ENCODE data around the gene WDR83. TPM values are rescaled to one million over a fixed set of nuclear protein-coding genes. Genes with fewer than 3 reads are reported as not detected.

The WDR83 gene
- total RNA-seq, 2 donors from 2014 or later, result 18.8 to 26.2 TPM

GRCh38 chr19:12720851-12721655 lies 54.4 kb downstream of the WDR83 start:
- WGBS, 2 experiments (ENCODE audit: insufficient coverage in 1 of 2, insufficient read length in 1 of 2), result 33 to 40% methylated on average over 47 to 59 of the region's 59 CpGs
- peak overlapping the region; percentile 77 for H3K9ac ChIP-seq (ENCODE audit: extremely low read depth, low read length, poor library complexity, severe bottlenecking)
- H3K27ac ChIP-seq (ENCODE audit: low read depth, low read length), result peak overlapping the region; percentile 92
- peak; percentile 59 for DNase-seq
- no peaks in the 10 kb centered on the region for H3K4me1 ChIP-seq (ENCODE audit: control insufficient read depth, insufficient read depth, low read length)
- Mint-ChIP-seq H3K36me3 (ENCODE audit: low read depth) (peaks cover 28% of the 10 kb centered on the region), H3K9me3 (no peaks in the 10 kb centered on the region), H3K27me3 (ENCODE audit: insufficient read depth) (no peaks in the 10 kb centered on the region), H3K27ac (peak overlapping the region; percentile 99), H3K4me1 (peaks cover 15% of the 10 kb centered on the region), H3K4me3 (peak overlapping the region; percentile 95)
- no peak for TF ChIP-seq CTCF (conservative IDR thresholded peaks at IDR 0.05)
- no peaks in the 10 kb centered on the region for H3K27me3 ChIP-seq (ENCODE audit: control insufficient read depth, insufficient read depth, low read length, poor library complexity, severe bottlenecking)
- H3K4me3 ChIP-seq (ENCODE audit: low read length), result peak overlapping the region; percentile 96
- peaks cover 30% of the 10 kb centered on the region for H3K36me3 ChIP-seq (ENCODE audit: control insufficient read depth, insufficient read depth, low read length)
- no peaks in the 10 kb centered on the region for H3K9me3 ChIP-seq (ENCODE audit: control insufficient read depth, low read length)

GRCh38 chr19:12721656-12722565 lies 55.3 kb downstream of the WDR83 start:
- peak overlapping the region; percentile 96 for H3K4me3 ChIP-seq (ENCODE audit: low read length)
- 1 to 2% methylated on average over 10 to 62 of the region's 65 CpGs for WGBS, 2 experiments (ENCODE audit: insufficient coverage in 1 of 2, insufficient read length in 1 of 2)
- peak overlapping the region; percentile 92 for H3K27ac ChIP-seq (ENCODE audit: low read depth, low read length)
- peak overlapping the region; percentile 95 for H3K4me3 Mint-ChIP-seq
- no peaks in the 10 kb centered on the region for H3K9me3 ChIP-seq (ENCODE audit: control insufficient read depth, low read length)
- TF ChIP-seq CTCF (conservative IDR thresholded peaks at IDR 0.05), result no peak
- no peaks in the 10 kb centered on the region for H3K9me3 Mint-ChIP-seq
- peaks cover 15% of the 10 kb centered on the region for H3K4me1 Mint-ChIP-seq
- H3K27ac Mint-ChIP-seq, result peak overlapping the region; percentile 99
- no peaks in the 10 kb centered on the region for H3K4me1 ChIP-seq (ENCODE audit: control insufficient read depth, insufficient read depth, low read length)
- H3K36me3 ChIP-seq (ENCODE audit: control insufficient read depth, insufficient read depth, low read length), result peaks cover 21% of the 10 kb centered on the region
- peaks cover 21% of the 10 kb centered on the region for H3K36me3 Mint-ChIP-seq (ENCODE audit: low read depth)
- peak; percentile 92 for DNase-seq
- H3K27me3 Mint-ChIP-seq (ENCODE audit: insufficient read depth), result no peaks in the 10 kb centered on the region
- no peaks in the 10 kb centered on the region for H3K27me3 ChIP-seq (ENCODE audit: control insufficient read depth, insufficient read depth, low read length, poor library complexity, severe bottlenecking)
- H3K9ac ChIP-seq (ENCODE audit: extremely low read depth, low read length, poor library complexity, severe bottlenecking), result peak overlapping the region; percentile 77

- Mint-ChIP-seq H3K9me3 (no peaks in the 10 kb centered on the region), H3K27me3 (ENCODE audit: insufficient read depth) (no peaks in the 10 kb centered on the region), H3K4me3 (peak overlapping the region; percentile 95), H3K27ac (peak overlapping the region; percentile 97), H3K4me1 (peaks cover 15% of the 10 kb centered on the region), H3K36me3 (ENCODE audit: low read depth) (peaks cover 23% of the 10 kb centered on the region)
- H3K36me3 ChIP-seq (ENCODE audit: control insufficient read depth, insufficient read depth, low read length), result peaks cover 16% of the 10 kb centered on the region
- no peaks in the 10 kb centered on the region for H3K27me3 ChIP-seq (ENCODE audit: control insufficient read depth, insufficient read depth, low read length, poor library complexity, severe bottlenecking)
- DNase-seq, result peak; percentile 98
- 0 to 1% methylated on average over 12 to 31 of the region's 32 CpGs for WGBS, 2 experiments (ENCODE audit: insufficient coverage in 1 of 2, insufficient read length in 1 of 2)
- H3K9ac ChIP-seq (ENCODE audit: extremely low read depth, low read length, poor library complexity, severe bottlenecking), result peak overlapping the region; percentile 77
- no peak for TF ChIP-seq CTCF (conservative IDR thresholded peaks at IDR 0.05)
- peak overlapping the region; percentile 92 for H3K27ac ChIP-seq (ENCODE audit: low read depth, low read length)
- no peaks in the 10 kb centered on the region for H3K9me3 ChIP-seq (ENCODE audit: control insufficient read depth, low read length)
- peak overlapping the region; percentile 96 for H3K4me3 ChIP-seq (ENCODE audit: low read length)
- H3K4me1 ChIP-seq (ENCODE audit: control insufficient read depth, insufficient read depth, low read length), result no peaks in the 10 kb centered on the region
Observed at GRCh38 chr19:12722566-12723380, 56.2 kb downstream of the WDR83 start.

All from endodermal cell (in vitro differentiated cells).